ENCODE measurements around the gene LMO3.

LMO3 gene

DNA sequence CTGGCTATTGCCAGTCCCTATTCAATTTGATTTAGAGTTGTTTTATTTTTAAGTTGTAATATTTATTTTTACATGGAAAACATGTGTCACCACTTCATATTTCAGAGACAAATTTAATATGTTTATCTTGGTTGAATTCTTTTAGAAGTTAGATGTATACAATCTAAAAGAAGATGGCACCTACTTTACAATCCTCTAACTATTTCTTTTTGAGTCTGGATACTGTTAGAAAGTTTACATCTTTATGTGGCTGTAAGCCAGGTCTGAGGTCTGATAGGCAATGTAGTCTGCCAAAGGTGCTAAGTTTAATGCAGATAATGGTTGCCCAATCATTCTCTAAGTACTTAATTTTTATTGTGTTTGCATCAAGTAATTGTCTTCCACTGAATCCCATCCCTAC lies 7.2 kb upstream of the LMO3 start:
- TF ChIP-seq, protein P1, sequence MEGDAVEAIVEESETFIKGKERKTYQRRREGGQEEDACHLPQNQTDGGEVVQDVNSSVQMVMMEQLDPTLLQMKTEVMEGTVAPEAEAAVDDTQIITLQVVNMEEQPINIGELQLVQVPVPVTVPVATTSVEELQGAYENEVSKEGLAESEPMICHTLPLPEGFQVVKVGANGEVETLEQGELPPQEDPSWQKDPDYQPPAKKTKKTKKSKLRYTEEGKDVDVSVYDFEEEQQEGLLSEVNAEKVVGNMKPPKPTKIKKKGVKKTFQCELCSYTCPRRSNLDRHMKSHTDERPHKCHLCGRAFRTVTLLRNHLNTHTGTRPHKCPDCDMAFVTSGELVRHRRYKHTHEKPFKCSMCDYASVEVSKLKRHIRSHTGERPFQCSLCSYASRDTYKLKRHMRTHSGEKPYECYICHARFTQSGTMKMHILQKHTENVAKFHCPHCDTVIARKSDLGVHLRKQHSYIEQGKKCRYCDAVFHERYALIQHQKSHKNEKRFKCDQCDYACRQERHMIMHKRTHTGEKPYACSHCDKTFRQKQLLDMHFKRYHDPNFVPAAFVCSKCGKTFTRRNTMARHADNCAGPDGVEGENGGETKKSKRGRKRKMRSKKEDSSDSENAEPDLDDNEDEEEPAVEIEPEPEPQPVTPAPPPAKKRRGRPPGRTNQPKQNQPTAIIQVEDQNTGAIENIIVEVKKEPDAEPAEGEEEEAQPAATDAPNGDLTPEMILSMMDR (conservative IDR thresholded peaks at IDR 0.05; ENCODE audit: low read depth, low read length), result no peak
- H3K4me3 ChIP-seq (ENCODE audit: low read depth, low read length), result no peak overlapping the region
- no peak for DNase-seq (ENCODE audit: low read depth)

DNA sequence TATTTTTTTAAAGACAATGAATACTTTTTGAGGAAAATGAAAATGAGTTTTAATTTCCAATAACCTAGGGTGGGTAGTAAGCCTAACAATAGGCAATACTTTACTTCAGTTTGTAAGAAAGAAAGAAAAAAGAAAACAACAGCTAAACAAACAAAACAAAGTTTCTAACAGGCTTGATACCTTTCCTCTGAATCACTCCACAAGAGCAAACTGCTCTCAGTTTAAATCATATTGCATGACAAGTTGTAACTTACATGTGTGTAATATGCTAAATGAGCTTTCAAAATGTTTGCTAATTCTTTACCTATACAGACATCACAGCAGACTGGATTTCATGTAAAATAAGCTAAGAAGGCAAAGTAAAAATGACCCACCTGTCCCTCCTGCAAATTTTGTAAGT lies 6.7 kb upstream of the LMO3 start:
- H3K4me3 ChIP-seq (ENCODE audit: low read depth, low read length), result no peak overlapping the region
- TF ChIP-seq, protein P1 (conservative IDR thresholded peaks at IDR 0.05; ENCODE audit: low read depth, low read length), result no peak
- no peak for DNase-seq (ENCODE audit: low read depth)

DNA sequence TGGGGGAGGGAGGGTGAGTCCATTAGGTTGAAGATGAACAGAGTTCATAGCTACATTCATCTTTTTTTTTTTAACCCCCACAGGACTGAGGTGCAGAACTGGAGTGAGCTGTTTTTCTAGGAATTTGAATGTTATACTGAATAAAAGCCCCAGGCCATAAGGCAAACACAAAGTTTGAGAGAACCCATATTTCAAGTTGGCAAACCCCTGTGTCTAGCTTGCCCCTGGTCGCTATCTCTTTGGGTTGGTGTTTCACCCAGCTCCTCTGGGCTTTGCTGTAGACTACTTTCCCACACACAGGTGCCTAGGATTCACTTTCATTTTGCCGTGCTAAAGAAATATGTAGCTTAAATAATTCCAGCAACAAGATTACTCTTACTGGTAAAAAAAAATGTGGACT lies 5.2 kb upstream of the LMO3 start:
- DNase-seq (ENCODE audit: low read depth), result no peak
- H3K4me3 ChIP-seq (ENCODE audit: low read depth, low read length), result no peak overlapping the region
- TF ChIP-seq, protein P1 (conservative IDR thresholded peaks at IDR 0.05; ENCODE audit: low read depth, low read length), result no peak

- TF ChIP-seq, protein P1 (conservative IDR thresholded peaks at IDR 0.05; ENCODE audit: low read depth, low read length), result no peak
- no peak for DNase-seq (ENCODE audit: low read depth)
- no peak overlapping the region for H3K4me3 ChIP-seq (ENCODE audit: low read depth, low read length)
Measured at GRCh38 chr12:16610743-16611142, 4.8 kb upstream of the LMO3 start.

GRCh38 chr12:16610001-16610585 lies 4.1 kb upstream of the LMO3 start:
- TF ChIP-seq, protein P1 (conservative IDR thresholded peaks at IDR 0.05; ENCODE audit: low read depth, low read length), result no peak
- no peak for DNase-seq (ENCODE audit: low read depth)
- H3K4me3 ChIP-seq (ENCODE audit: low read depth, low read length), result no peak overlapping the region

- peak; percentile 1 for DNase-seq (ENCODE audit: low read depth)
- TF ChIP-seq, protein P1 (conservative IDR thresholded peaks at IDR 0.05; ENCODE audit: low read depth, low read length), result no peak
- H3K4me3 ChIP-seq (ENCODE audit: low read depth, low read length), result peak overlapping the region; percentile 25
Measured at GRCh38 chr12:16608946-16609539, 3.1 kb upstream of the LMO3 start.
